Stimulated activated CD4-positive, alpha-beta T cell treated with anti-CD3 and anti-CD28 coated beads, Interleukin-15, amount 100 ng/mL, for 24 hours (primary cell): ENCODE data around the gene ADAM23.

ENCODE experiments used
- DNase-seq: peaks from one replicate; pipeline ENCODE4 v3.0.0-alpha.2; 2020

Gene ADAM23

DNA sequence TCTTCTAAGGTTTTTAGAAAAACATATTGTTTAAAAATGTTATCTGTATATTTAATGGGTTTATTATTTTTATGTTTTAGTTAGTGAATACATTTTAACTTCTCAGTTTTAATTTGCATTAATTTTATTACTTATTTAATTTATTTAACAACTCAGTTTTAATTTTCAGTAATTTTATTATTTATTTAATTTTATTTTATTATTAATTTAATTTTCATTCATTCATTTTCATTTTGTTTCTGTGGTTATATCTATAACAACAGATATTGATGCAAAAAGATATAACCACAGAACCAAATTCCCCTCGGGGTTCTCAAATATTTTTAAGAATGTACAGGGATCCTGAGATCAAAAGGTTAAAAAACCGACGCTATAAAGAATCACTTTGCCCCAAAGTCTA, 221.9 kb downstream of the ADAM23 start:
- no peak for DNase-seq
